HG02642 (cell line): ENCODE measurements around the gene CPLANE1.

Source experiments
- ATAC-seq: cut with Tn5 transposase; IDR thresholded peaks from one replicate; pipeline ENCODE4 v1.9.1; 2021; ENCODE audit warnings: mild to moderate bottlenecking; ENCODE audit not compliant: unreplicated experiment, poor library complexity

CPLANE1 gene

DNA sequence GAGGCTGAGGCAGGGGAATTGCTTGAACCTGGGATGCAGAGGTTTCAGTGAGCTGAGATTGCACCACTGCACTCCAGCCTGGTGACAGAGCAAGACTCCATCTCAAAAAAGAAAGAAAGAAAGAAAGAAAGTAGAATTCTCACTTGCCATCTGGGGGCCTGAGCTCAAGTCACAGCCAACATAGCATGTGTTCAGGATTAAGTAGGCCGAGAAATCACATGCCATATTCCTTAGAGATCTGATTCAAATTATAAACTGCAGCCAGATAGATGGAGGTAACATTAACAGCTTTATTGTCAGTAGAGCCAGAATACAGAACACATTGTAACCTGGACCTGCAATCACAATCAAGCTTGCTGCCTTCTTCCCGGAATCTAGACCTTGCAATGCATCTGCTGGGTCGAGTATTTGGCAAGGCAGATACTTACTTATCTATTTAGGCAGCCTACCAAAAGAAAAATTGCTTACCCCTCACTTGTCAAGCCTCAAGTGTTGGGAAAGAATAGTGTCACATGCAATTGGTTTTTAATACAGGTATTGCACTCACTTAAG, 173.7 kb downstream of the CPLANE1 start:
- no peak for ATAC-seq

DNA sequence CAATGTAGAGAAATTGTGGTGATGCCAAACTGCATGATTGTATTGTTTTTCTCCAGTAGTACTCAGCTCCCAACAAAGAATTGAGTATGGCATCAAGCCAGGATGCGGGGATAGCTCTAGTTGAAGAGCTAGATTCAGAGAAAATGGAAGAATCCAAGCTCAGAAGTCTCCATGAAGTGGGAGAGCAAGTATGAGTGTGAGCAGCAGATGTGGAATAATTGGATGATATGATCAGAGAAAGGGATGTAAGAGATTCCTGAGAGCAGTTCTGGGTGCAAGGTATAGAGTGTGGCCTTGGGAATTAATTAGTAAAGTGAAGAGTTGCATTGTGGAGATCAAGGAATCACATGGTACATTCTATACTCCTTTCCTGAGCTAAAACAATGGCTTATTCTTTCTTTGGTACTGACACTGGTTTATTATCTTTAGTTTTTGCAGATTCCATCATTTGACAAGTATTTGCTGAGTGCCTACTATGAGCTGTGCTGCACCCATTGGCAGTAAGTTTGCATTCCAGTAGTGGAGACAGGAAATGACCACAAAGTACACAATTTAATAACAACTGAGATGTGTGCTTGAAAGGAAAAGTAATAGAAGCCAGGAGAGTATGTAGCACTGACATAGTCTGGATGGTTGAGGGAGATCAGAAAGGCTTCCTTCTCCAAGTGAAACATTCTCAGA, 177.1 kb downstream of the CPLANE1 start:
- ATAC-seq: no peak

DNA sequence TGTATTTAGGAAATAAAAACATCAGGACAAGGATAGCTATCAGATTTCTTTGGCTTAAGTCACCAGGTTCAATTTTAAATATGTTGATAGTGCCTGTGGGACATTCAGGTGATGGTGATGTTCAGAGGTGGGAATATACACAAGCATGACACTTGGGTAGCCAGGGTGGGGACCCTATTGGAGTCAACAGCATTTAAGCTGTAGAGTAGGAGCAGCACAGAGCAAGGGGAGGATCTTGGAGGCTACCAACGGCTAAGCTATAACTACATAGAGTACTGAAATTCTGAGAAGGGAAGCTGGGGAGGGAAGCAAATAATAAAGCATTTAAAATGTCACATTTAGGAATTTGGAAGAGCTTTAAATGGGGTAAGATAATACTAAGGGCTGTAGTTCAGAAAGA, 177.7 kb downstream of the CPLANE1 start:
- ATAC-seq: no peak

DNA sequence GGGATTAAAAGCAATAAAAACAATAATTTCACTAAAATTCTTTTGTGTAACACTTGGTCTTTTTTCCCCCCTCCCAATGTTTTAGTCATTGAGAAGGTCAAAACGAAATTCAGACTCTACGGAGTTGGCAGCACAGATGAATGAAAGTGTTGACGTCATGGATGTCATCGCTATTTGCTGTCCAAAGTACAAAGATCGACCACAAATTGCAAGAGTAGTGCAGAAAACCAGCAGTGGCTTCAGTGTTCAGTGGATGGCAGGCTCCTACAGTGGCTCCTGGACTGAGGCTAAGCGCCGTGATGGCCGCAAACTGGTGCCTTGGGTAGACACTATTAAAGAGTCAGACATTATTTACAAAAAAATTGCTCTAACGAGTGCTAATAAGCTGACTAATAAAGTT, 184.7 kb downstream of the CPLANE1 start:
- ATAC-seq: no peak

DNA sequence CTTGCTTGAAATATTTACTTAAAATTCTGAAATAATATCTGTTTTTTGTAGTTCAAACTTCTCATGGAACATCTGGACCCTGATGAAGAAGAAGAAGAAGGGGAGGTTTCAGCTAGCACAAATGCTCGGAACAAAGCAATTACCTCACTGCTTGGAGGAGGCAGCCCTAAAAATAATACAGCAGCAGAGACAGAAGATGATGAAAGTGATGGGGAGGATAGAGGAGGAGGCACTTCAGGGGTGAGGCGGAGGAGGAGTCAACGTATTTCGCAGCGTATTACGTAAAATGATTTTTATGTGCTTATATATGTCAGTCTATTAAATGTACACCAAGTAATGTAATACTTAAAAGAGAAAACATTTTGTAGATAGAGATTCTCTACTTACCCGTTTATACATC, 185.4 kb downstream of the CPLANE1 start:
- ATAC-seq: no peak

- no peak for ATAC-seq
These were observed 189.1 kb downstream of the CPLANE1 start for GRCh38 chr5:37060030-37060429.

DNA sequence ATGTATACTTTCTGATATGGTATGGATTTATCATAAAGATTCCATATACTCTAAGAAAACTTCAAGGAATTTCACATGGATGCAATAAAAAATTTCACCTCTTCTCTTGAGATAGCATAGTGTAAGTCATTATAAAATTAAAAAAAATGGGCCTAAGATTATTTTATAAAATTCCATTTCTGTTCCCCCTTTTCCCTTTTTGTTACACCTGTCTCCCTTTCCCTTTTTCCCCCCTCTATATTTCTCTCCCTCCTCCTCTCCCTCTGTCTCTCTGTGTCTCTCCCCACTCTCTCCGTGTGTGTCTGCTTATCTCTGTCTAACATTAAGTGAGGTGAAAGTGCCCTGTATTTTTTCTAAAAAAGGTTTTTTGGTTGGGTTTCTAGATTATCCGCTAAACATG, 192.4 kb downstream of the CPLANE1 start:
- no peak for ATAC-seq
